Activated CD4-positive, alpha-beta memory T cell treated with anti-CD3 and anti-CD28 coated beads, Interleukin-2, amount 10 ng/mL, durations not matched to agents 7 days and 5 days (primary cell): ENCODE results near the gene CDC25C. TPM values are rescaled to one million over a fixed set of nuclear protein-coding genes. Genes with fewer than 3 reads are reported as not detected.

Experiments
- CTCF ChIA-PET: fragments of 350-600 bp; sonication (Branson Sonifier 250); formaldehyde crosslinking; loops from one replicate; lab custom pipeline; 2021; ENCODE audit warnings: antibody characterized with exemption, inconsistent platforms; lab: Charles Lee
- POLR2A ChIA-PET: fragments of 350-600 bp; sonication (Branson Sonifier 250); formaldehyde crosslinking; loops from one replicate; lab custom pipeline; 2021; ENCODE audit warnings: antibody characterized with exemption; lab: Charles Lee
- DNase-seq: peaks from one replicate; pipeline ENCODE4 v3.0.0-alpha.2; 2020
- H3K27ac Mint-ChIP-seq: one replicate; pipeline ENCODE4 v1.8.0; 2021; ENCODE audit warnings: mild to moderate bottlenecking, mixed read lengths
- H3K27me3 Mint-ChIP-seq: one replicate; pipeline ENCODE4 v1.8.0; 2021; ENCODE audit warnings: mixed read lengths
- H3K36me3 Mint-ChIP-seq: one replicate; pipeline ENCODE4 v1.8.0; 2021; ENCODE audit warnings: low read depth, mixed read lengths
- H3K4me1 Mint-ChIP-seq: one replicate; pipeline ENCODE4 v1.8.0; 2021; ENCODE audit warnings: mixed read lengths
- H3K4me3 Mint-ChIP-seq: one replicate; pipeline ENCODE4 v1.8.0; 2021; ENCODE audit warnings: mild to moderate bottlenecking, mixed read lengths
- H3K9me3 Mint-ChIP-seq: one replicate; pipeline ENCODE4 v1.8.0; 2021; ENCODE audit warnings: mixed read lengths
- total RNA-seq, 2 experiments: library from RNA; stranded (reverse); gene quantifications; one replicate each; pipeline ENCODE4 v1.2.3, GENCODE V29; 2021

CDC25C gene
- 10 to 100 TPM; 15.2 to 18.4 TPM for total RNA-seq

DNA sequence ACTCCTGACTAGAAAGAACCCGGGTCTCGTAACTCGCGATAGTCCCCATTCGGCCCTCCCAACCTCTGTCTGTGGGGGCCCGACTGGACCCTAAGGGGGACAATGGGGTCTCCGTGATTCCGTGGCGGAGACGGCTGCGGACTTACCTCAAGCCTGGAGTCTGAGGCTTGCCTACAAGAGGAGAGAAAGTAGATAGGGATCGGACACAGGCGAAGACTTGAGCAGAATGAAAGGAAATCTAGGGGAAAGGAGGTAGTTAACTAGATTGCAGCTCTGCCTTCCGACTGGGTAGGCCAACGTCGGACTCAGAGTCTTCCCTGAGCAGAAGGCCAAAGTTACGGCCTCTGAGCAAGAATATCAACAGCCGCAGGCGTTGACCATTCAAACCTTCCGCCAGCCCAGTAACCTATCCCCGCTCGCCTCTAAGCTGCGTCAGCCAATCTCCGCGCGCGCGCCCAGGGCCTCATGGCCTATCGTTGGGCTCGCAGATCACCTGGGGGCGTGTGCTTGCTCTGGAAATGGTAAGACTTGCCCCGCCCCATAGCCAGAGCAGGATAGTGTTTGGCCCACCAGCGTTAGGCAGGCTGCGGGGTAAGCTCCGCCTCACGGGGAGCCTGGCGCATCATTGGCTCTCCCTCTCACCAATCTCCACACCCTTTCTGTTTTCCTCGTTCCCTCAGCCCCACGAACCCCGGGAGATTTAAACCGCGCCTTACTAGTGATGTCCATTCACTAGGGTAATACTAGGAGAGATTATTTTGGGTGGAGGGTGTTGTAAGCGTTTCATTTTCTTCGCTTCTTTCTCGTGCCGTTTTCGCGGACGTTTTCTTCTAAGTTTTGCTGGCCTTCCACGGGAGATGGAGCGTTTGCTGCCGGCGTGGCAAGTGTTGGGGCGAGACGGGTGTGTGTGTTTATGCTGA, at the start of gene CDC25C:
TSS of gene CDC25C (minus strand) at position 356 of the 920 bp plus-strand sequence. CDS start 624 bp downstream, outside the sequence.
- ChIA-PET POLR2A (interaction anchor here (0.6 to 4.7 kb wide), 15 partner anchors 8 to 578 kb away, joined by 3 to 87 read pairs (median 5); partner anchors contain the start of genes BRD8, CDC23, EGR1 and ETF1), CTCF (interaction anchor here (1.0 to 17.2 kb wide), 7 partner anchors 11 to 212 kb away, joined by 3 to 387 read pairs (median 5); partner anchors contain the start of genes EGR1, ETF1, KDM3B and KIF20A)
- Mint-ChIP-seq H3K36me3 (peaks cover 4% of the 10 kb centered on the region), H3K27ac (peak within 1 kb of the TSS; percentile 62), H3K4me3 (peak within 1 kb of the TSS; percentile 83), H3K4me1 (peaks cover 33% of the 10 kb centered on the region), H3K27me3 (no peaks in the 10 kb centered on the region), H3K9me3 (no peaks in the 10 kb centered on the region)
- DNase-seq = peak; percentile 98

- POLR2A ChIA-PET = interaction anchor here (0.8 to 5.6 kb wide), 4 partner anchors 12 to 170 kb away, joined by 3 to 29 read pairs (median 4); partner anchors contain the start of genes ETF1, FAM53C and KDM3B
Measured at GRCh38 chr5:138372653-138373052, 41.0 kb upstream of the CDC25C start.

DNA sequence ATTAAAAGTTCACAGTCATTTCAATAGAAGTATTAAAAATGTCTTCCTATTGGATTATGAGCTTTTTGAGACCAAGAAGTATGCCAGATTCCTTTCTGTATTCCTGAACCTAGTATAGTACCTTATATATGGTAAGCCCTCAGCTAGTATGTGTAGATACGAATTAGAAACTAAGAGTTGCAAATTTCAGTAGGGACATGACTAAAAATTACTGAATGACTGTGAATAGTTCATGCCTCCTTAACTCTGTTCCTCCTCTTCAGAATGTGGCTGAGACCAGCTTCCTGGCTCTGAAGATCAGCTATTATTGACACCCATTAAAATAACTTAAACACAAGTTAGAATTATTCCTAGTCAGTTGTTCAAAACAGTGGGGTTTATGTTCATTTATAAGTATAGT, 40.6 kb upstream of the CDC25C start:
- Mint-ChIP-seq H3K27ac (no peak overlapping the region), H3K4me1 (peaks cover 12% of the 10 kb centered on the region), H3K36me3 (peaks cover 12% of the 10 kb centered on the region), H3K27me3 (no peaks in the 10 kb centered on the region), H3K9me3 (no peaks in the 10 kb centered on the region), H3K4me3 (no peak overlapping the region)
- no peak for DNase-seq
- ChIA-PET POLR2A (interaction anchor here (0.8 to 5.6 kb wide), 4 partner anchors 12 to 171 kb away, joined by 3 to 29 read pairs (median 4); partner anchors contain the start of genes ETF1, FAM53C and KDM3B), CTCF (interaction anchor here (7.5 kb wide), 1 partner anchor 19 kb away, joined by 77 read pairs; the partner anchor contains the start of gene KDM3B)

More at GRCh38 chr5:138372653-138373052, 41.0 kb upstream of the CDC25C start:
- H3K27me3 Mint-ChIP-seq = no peaks in the 10 kb centered on the region
- no peak overlapping the region for H3K4me3 Mint-ChIP-seq
- H3K4me1 Mint-ChIP-seq = peaks cover 12% of the 10 kb centered on the region
- H3K36me3 Mint-ChIP-seq = peaks cover 16% of the 10 kb centered on the region
- CTCF ChIA-PET = interaction anchor here (7.5 kb wide), 1 partner anchor 19 kb away, joined by 77 read pairs; the partner anchor contains the start of gene KDM3B
- H3K9me3 Mint-ChIP-seq = no peaks in the 10 kb centered on the region
- no peak overlapping the region for H3K27ac Mint-ChIP-seq
- DNase-seq = no peak

DNA sequence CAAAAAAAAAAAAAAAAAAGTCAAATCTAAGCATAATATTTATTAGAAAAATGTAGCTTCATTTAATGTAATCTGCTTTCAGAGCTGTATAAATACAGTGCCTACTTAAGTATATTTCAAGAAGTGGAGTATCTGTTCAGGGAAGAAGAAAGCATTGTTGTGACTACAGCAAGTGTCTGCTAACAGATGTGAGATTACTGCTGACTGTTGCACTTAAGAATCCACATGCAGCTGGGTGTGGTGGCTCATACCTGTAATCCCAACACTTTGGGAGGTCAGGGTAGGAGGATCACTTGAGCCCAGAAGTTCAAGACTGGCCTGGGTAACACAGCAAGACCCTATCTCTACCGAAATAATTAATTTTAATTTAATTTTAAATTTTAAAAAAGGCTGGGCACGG, 39.9 kb upstream of the CDC25C start:
- Mint-ChIP-seq H3K4me3 (no peak overlapping the region), H3K27me3 (no peaks in the 10 kb centered on the region), H3K27ac (no peak overlapping the region), H3K9me3 (no peaks in the 10 kb centered on the region), H3K4me1 (peaks cover 14% of the 10 kb centered on the region), H3K36me3 (peaks cover 5% of the 10 kb centered on the region)
- POLR2A ChIA-PET = interaction anchor here (1.8 to 5.6 kb wide), 2 partner anchors 18 to 34 kb away, joined by 5 to 29 read pairs; partner anchors contain the start of genes FAM53C and KDM3B
- DNase-seq = no peak
- CTCF ChIA-PET = interaction anchor here (0.7 to 7.5 kb wide), 2 partner anchors 18 to 660 kb away, joined by 4 to 77 read pairs; partner anchors contain the start of gene KDM3B

DNA sequence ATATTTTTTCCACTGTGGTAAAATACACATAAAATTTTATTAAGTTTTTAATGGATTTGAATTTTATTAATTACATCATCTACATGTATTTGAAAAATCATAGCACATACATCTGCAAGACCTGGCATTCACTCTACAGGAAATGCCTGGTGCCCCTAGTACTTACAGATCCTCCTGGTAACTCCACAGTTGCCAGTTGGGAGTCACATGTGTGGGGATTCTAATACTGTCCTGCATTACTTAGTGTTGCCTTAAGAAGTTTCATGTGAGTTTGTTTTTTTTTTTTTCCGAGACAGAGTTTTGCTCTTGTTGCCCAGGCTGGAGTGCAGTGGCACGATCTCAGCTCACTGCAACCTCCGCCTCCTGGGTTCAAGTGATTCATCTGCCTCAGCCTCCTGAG, 38.9 kb upstream of the CDC25C start:
- no peak for DNase-seq
- Mint-ChIP-seq H3K27me3 (no peaks in the 10 kb centered on the region), H3K27ac (no peak overlapping the region), H3K4me1 (peaks cover 14% of the 10 kb centered on the region), H3K9me3 (no peaks in the 10 kb centered on the region), H3K36me3 (peaks cover 5% of the 10 kb centered on the region), H3K4me3 (no peak overlapping the region)
- CTCF ChIA-PET = interaction anchor here (0.7 to 7.5 kb wide), 2 partner anchors 17 to 661 kb away, joined by 4 to 77 read pairs; partner anchors contain the start of gene KDM3B
- POLR2A ChIA-PET = interaction anchor here (5.6 kb wide), 1 partner anchor 17 kb away, joined by 29 read pairs; the partner anchor contains the start of gene KDM3B

- peaks cover 14% of the 10 kb centered on the region for H3K4me1 Mint-ChIP-seq
- no peak for DNase-seq
- ChIA-PET CTCF (interaction anchor here (7.5 kb wide), 1 partner anchor 16 kb away, joined by 77 read pairs; the partner anchor contains the start of gene KDM3B), POLR2A (interaction anchor here (1.7 to 5.6 kb wide), 2 partner anchors 16 to 32 kb away, joined by 4 to 29 read pairs; partner anchors contain the start of genes FAM53C and KDM3B)
- peaks cover 2% of the 10 kb centered on the region for H3K36me3 Mint-ChIP-seq
- H3K27me3 Mint-ChIP-seq = no peaks in the 10 kb centered on the region
- no peaks in the 10 kb centered on the region for H3K9me3 Mint-ChIP-seq
- H3K27ac Mint-ChIP-seq = no peak overlapping the region
- H3K4me3 Mint-ChIP-seq = no peak overlapping the region
Measured at GRCh38 chr5:138369706-138370105, 38.1 kb upstream of the CDC25C start.

GRCh38 chr5:138369261-138369660, 37.7 kb upstream of the CDC25C start:
- H3K4me3 Mint-ChIP-seq = no peak overlapping the region
- CTCF ChIA-PET = interaction anchor here (7.5 kb wide), 1 partner anchor 16 kb away, joined by 77 read pairs; the partner anchor contains the start of gene KDM3B
- DNase-seq = no peak
- POLR2A ChIA-PET = interaction anchor here (1.7 to 5.6 kb wide), 2 partner anchors 15 to 31 kb away, joined by 4 to 29 read pairs; partner anchors contain the start of genes FAM53C and KDM3B
- H3K27ac Mint-ChIP-seq = no peak overlapping the region
- H3K36me3 Mint-ChIP-seq = no peaks in the 10 kb centered on the region
- H3K9me3 Mint-ChIP-seq = no peaks in the 10 kb centered on the region
- peaks cover 14% of the 10 kb centered on the region for H3K4me1 Mint-ChIP-seq
- H3K27me3 Mint-ChIP-seq = no peaks in the 10 kb centered on the region

- no peaks in the 10 kb centered on the region for H3K27me3 Mint-ChIP-seq
- no peaks in the 10 kb centered on the region for H3K9me3 Mint-ChIP-seq
- ChIA-PET POLR2A (no interaction called here), CTCF (interaction anchor here (7.5 kb wide), 1 partner anchor 13 kb away, joined by 77 read pairs; the partner anchor contains the start of gene KDM3B)
- H3K27ac Mint-ChIP-seq = no peak overlapping the region
- no peak overlapping the region for H3K4me3 Mint-ChIP-seq
- no peaks in the 10 kb centered on the region for H3K36me3 Mint-ChIP-seq
- no peak for DNase-seq
- peaks cover 11% of the 10 kb centered on the region for H3K4me1 Mint-ChIP-seq
Measured at GRCh38 chr5:138366632-138367382, 35.2 kb upstream of the CDC25C start.

GRCh38 chr5:138364576-138364975, 33.0 kb upstream of the CDC25C start:
- Mint-ChIP-seq H3K27me3 (no peaks in the 10 kb centered on the region), H3K27ac (no peak overlapping the region), H3K36me3 (peaks cover 1% of the 10 kb centered on the region), H3K4me1 (peaks cover 14% of the 10 kb centered on the region), H3K4me3 (no peak overlapping the region), H3K9me3 (no peaks in the 10 kb centered on the region)
- ChIA-PET POLR2A (no interaction called here), CTCF (no interaction called here)
- no peak for DNase-seq

- ChIA-PET CTCF (no interaction called here), POLR2A (interaction anchor here (0.8 kb wide), 1 partner anchor 8 kb away, joined by 3 read pairs; no protein-coding TSS in a partner anchor)
- Mint-ChIP-seq H3K4me3 (no peak overlapping the region), H3K4me1 (peaks cover 12% of the 10 kb centered on the region), H3K27me3 (no peaks in the 10 kb centered on the region), H3K27ac (no peak overlapping the region), H3K9me3 (no peaks in the 10 kb centered on the region), H3K36me3 (peaks cover 6% of the 10 kb centered on the region)
- DNase-seq = no peak
Measured at GRCh38 chr5:138360941-138361452, 29.4 kb upstream of the CDC25C start.

- POLR2A ChIA-PET = no interaction called here
- peaks cover 25% of the 10 kb centered on the region for H3K4me1 Mint-ChIP-seq
- DNase-seq = no peak
- no peaks in the 10 kb centered on the region for H3K27me3 Mint-ChIP-seq
- H3K9me3 Mint-ChIP-seq = no peaks in the 10 kb centered on the region
- CTCF ChIA-PET = no interaction called here
- H3K36me3 Mint-ChIP-seq = peaks cover 16% of the 10 kb centered on the region
- no peak overlapping the region for H3K27ac Mint-ChIP-seq
- H3K4me3 Mint-ChIP-seq = no peak overlapping the region
Measured at GRCh38 chr5:138359621-138360020, 28.0 kb upstream of the CDC25C start.
